Endothelial cell of umbilical vein (primary cell): ENCODE measurements around the gene RAD51B. TPM values are rescaled to one million over a fixed set of nuclear protein-coding genes. Genes with fewer than 3 reads are reported as not detected.

Experiments
- BruUV-seq: library from RNA; stranded (reverse); fragments of 400-500 nt; replicated peaks from 2 replicates; lab custom pipeline; 2021; lab: Mats Ljungman, UMichigan
- CTCF ChIA-PET: fragments of 300-600, 350-600 bp; sonication (Branson Sonifier 250); formaldehyde crosslinking; loops from one replicate; lab custom pipeline; 2021; ENCODE audit warnings: antibody characterized with exemption, inconsistent platforms; lab: Charles Lee
- POLR2A ChIA-PET: fragments of 300-600, 350-600 bp; sonication (Branson Sonifier 250); formaldehyde crosslinking; loops from one replicate; lab custom pipeline; 2021; ENCODE audit warnings: antibody characterized with exemption, inconsistent platforms; lab: Charles Lee
- DNase-seq: peaks from one replicate; pipeline ENCODE4 v3.0.0-alpha.2; 2011; ENCODE audit warnings: low read depth, low spot score
- FAIRE-seq: peaks from 2 replicates; lab custom pipeline; 2011; peaks lifted over from hg19 to GRCh38; lab: Jason Lieb, UNC
- H2AFZ ChIP-seq: 2 replicates; pipeline ENCODE4 v1.6.0; 2012; ENCODE audit warnings: low read depth, low read length, control low read depth, inconsistent platforms
- H3K27ac ChIP-seq: 2 replicates; pipeline ENCODE4 v1.5.1; 2011; ENCODE audit warnings: low read depth, mild to moderate bottlenecking, control low read depth, low read length, moderate library complexity; ENCODE audit not compliant: insufficient read depth
- H3K27me3 ChIP-seq, 2 experiments: 2 replicates each; pipeline versions ENCODE4 v1.6.0 to v1.6.1; 2011; ENCODE audit warnings: low read length in 2 of 2, mixed read lengths in 1 of 2; ENCODE audit not compliant: control insufficient read depth in 2 of 2, insufficient read depth in 2 of 2
- H3K36me3 ChIP-seq, 2 experiments: 2 replicates in 1 of 2; 3 replicates in 1 of 2; pipeline ENCODE4 v1.5.1; 2011; ENCODE audit warnings: low read length in 2 of 2, mild to moderate bottlenecking in 1 of 2, moderate library complexity in 1 of 2; ENCODE audit not compliant: control insufficient read depth in 2 of 2, insufficient read depth in 2 of 2; ENCODE audit errors: extremely low read depth in 1 of 2
- H3K4me1 ChIP-seq: 3 replicates; pipeline ENCODE4 v1.5.1; 2011; ENCODE audit warnings: mild to moderate bottlenecking, low read length; ENCODE audit not compliant: control insufficient read depth, insufficient read depth; ENCODE audit errors: extremely low read depth
- H3K4me2 ChIP-seq: 2 replicates; pipeline ENCODE4 v1.6.1; 2011; ENCODE audit warnings: low read length, control low read depth, mixed read lengths; ENCODE audit not compliant: insufficient read depth
- H3K4me3 ChIP-seq, 3 experiments: fragments of 200-600 bp in 1 of 3; sonication (generic), shearing (Covaris generic) in 1 of 3; replicated peaks in 1 of 3; 2 replicates each; pipeline ENCODE4 v1.5.1; 2011 to 2016; ENCODE audit warnings: control low read depth in 3 of 3, low read length in 3 of 3, mild to moderate bottlenecking in 2 of 3, inconsistent platforms in 1 of 3, low read depth in 1 of 3, moderate library complexity in 1 of 3; ENCODE audit not compliant: insufficient read depth in 1 of 3
- H3K79me2 ChIP-seq: 2 replicates; pipeline ENCODE4 v1.6.0; 2012; ENCODE audit warnings: low read length, inconsistent platforms; ENCODE audit not compliant: control insufficient read depth, insufficient read depth
- H3K9ac ChIP-seq: replicated peaks from 2 replicates; pipeline ENCODE3; 2011; ENCODE audit warnings: low read length, control low read depth; ENCODE audit not compliant: insufficient read depth; ENCODE audit errors: extremely low read depth
- H3K9me1 ChIP-seq: replicated peaks from 3 replicates; pipeline ENCODE4 v1.6.0; 2011; ENCODE audit warnings: mild to moderate bottlenecking, low read length; ENCODE audit not compliant: control insufficient read depth, insufficient read depth; ENCODE audit errors: extremely low read depth
- H3K9me3 ChIP-seq: replicated peaks from 2 replicates; pipeline ENCODE4 v1.5.1; 2012; ENCODE audit warnings: low read length, inconsistent platforms; ENCODE audit not compliant: control insufficient read depth, insufficient read depth
- H4K20me1 ChIP-seq: replicated peaks from 2 replicates; pipeline ENCODE3; 2011; ENCODE audit warnings: mild to moderate bottlenecking, low read length; ENCODE audit not compliant: control insufficient read depth, insufficient read depth; ENCODE audit errors: extremely low read depth
- EZH2 ChIP-seq: IDR thresholded peaks from 2 replicates; pipeline ENCODE4 v1.6.1; 2012; ENCODE audit warnings: borderline replicate concordance, low read depth, mild to moderate bottlenecking, moderate library complexity, low read length, inconsistent platforms; ENCODE audit not compliant: severe bottlenecking
- FOS ChIP-seq: IDR thresholded peaks from 2 replicates; pipeline ENCODE4 v1.6.1; 2011; ENCODE audit warnings: mild to moderate bottlenecking, low read length, moderate library complexity, borderline replicate concordance; ENCODE audit not compliant: insufficient read depth
- GATA2 ChIP-seq: IDR thresholded peaks from 2 replicates; pipeline ENCODE4 v1.7.0; 2011; ENCODE audit warnings: low read depth, mild to moderate bottlenecking, moderate library complexity, mixed read lengths, low read length; ENCODE audit not compliant: insufficient read length, insufficient read depth
- JUN ChIP-seq: IDR thresholded peaks from 2 replicates; pipeline ENCODE4 v1.6.1; 2011; ENCODE audit warnings: borderline replicate concordance, low read depth; ENCODE audit not compliant: insufficient read length, insufficient read depth
- MYC ChIP-seq: IDR thresholded peaks from one replicate; pipeline ENCODE4 v1.6.1; 2011; ENCODE audit warnings: mild to moderate bottlenecking, low read depth, low read length
- POLR2A ChIP-seq: IDR thresholded peaks from 2 replicates; pipeline ENCODE4 v1.6.1; 2012; ENCODE audit warnings: low read depth, mild to moderate bottlenecking, control low read depth, low read length
- POLR2AphosphoS5 ChIP-seq: IDR thresholded peaks from 2 replicates; pipeline ENCODE4 v1.6.1; 2012; ENCODE audit warnings: low read depth, mild to moderate bottlenecking, control low read depth, low read length, moderate library complexity; ENCODE audit not compliant: insufficient read depth
- dilution Hi-C: fragments of 300-500 bp; cut with MboI; formaldehyde crosslinking; loops from one replicate; pipeline ENCODE4 v1.15.0; 2019; ENCODE audit warnings: low sequenced_read_pairs; ENCODE audit not compliant: extremely low pct_ligation_motif_present
- intact Hi-C: fragments of 100-400 bp; cut with micrococcal nuclease; formaldehyde crosslinking; loops from one replicate; pipeline ENCODE4 v1.10.0; 2022
- polyA plus RNA-seq, 4 experiments: library from polyadenylated mRNA; depleted of rRNA in 3 of 4; stranded (reverse) in 3 of 4; unstranded in 1 of 4; fragments of >200 nt; gene quantifications; 2 replicates each; pipeline versions ENCODE4 v1.2.1 to v1.2.3, GENCODE V29; 2011 to 2012; ENCODE audit warnings: missing spikeins in 1 of 4
- total RNA-seq: library from RNA; stranded (reverse); gene quantifications from 2 replicates; pipeline ENCODE4 v1.2.3, GENCODE V29; 2021
- TF ChIP-seq, protein P1 (sequence below): IDR thresholded peaks from 2 replicates; pipeline ENCODE4 v1.6.1; 2011; ENCODE audit not compliant: insufficient read depth, insufficient read length
- TF ChIP-seq, protein P2 (sequence below), 2 donors: IDR thresholded peaks; 1 replicate in 1 of 2; 2 replicates in 1 of 2; pipeline ENCODE4 v1.5.1; 2011; ENCODE audit warnings: low read length in 2 of 2, mild to moderate bottlenecking in 2 of 2, moderate library complexity in 2 of 2, control low read depth in 1 of 2, inconsistent platforms in 1 of 2, low read depth in 1 of 2; ENCODE audit not compliant: insufficient read depth in 1 of 2; ENCODE audit errors: extremely low read depth in 1 of 2

RAD51B gene
- total and polyA plus RNA-seq, 2 donors (not counting 3 experiments of a cell fraction or from before 2014, with no cell fraction given): 3.9 to 19.0 TPM

DNA sequence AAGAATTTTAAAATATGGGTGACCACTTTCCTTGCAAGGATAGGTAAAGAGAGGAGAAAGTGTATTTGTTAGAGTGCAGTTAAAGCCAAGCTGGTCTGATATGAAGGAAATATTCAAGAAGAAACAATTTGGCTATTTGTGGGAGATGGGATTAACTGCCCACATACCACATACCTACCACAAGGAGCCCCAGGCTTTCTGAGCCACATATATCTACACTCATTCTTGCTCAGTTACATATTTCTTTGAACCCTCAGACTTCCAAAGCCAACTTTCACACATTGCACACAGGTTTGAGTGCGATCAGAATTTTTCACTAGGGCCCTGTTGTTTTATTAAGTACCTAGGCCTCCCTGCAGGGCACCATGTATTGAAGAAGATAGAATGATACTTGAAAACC is 643.1 kb downstream of the RAD51B start:
- POLR2A ChIA-PET: no interaction called here
- Histone ChIP-seq H3K79me2 (no peaks in the 10 kb centered on the region), H2AFZ (no peak overlapping the region), H3K27ac (no peak overlapping the region), H3K4me1 (peaks cover 61% of the 10 kb centered on the region), H3K36me3 (no peaks in the 10 kb centered on the region), H3K9ac (no peak overlapping the region), H3K9me3 (no peaks in the 10 kb centered on the region), H3K9me1 (no peaks in the 10 kb centered on the region), H4K20me1 (no peaks in the 10 kb centered on the region), H3K4me2 (no peak overlapping the region), H3K4me3 (no peak overlapping the region), H3K27me3 (no peaks in the 10 kb centered on the region)
- intact Hi-C loops: no loop called here
- dilution Hi-C loops: no loop called here
- FAIRE-seq (no peak), DNase-seq (no peak)
- CTCF ChIA-PET: interaction anchor here (0.8 kb wide), 1 partner anchor 91 kb away, joined by 3 read pairs; no protein-coding TSS in a partner anchor
- TF ChIP-seq, protein P1, sequence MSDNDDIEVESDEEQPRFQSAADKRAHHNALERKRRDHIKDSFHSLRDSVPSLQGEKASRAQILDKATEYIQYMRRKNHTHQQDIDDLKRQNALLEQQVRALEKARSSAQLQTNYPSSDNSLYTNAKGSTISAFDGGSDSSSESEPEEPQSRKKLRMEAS: no peak
- no peak for TF ChIP-seq FOS
- TF ChIP-seq POLR2A: no peak
- TF ChIP-seq EZH2: no peak
- no peak for TF ChIP-seq POLR2AphosphoS5
- TF ChIP-seq GATA2: no peak
- TF ChIP-seq JUN: no peak
- TF ChIP-seq, protein P2, sequence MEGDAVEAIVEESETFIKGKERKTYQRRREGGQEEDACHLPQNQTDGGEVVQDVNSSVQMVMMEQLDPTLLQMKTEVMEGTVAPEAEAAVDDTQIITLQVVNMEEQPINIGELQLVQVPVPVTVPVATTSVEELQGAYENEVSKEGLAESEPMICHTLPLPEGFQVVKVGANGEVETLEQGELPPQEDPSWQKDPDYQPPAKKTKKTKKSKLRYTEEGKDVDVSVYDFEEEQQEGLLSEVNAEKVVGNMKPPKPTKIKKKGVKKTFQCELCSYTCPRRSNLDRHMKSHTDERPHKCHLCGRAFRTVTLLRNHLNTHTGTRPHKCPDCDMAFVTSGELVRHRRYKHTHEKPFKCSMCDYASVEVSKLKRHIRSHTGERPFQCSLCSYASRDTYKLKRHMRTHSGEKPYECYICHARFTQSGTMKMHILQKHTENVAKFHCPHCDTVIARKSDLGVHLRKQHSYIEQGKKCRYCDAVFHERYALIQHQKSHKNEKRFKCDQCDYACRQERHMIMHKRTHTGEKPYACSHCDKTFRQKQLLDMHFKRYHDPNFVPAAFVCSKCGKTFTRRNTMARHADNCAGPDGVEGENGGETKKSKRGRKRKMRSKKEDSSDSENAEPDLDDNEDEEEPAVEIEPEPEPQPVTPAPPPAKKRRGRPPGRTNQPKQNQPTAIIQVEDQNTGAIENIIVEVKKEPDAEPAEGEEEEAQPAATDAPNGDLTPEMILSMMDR (IDR thresholded peaks at IDR 0.05; ENCODE audit: extremely low read depth in 1 of 2, insufficient read depth in 1 of 2, low read depth in 1 of 2, low read length in 2 of 2): no peak
- no peak for TF ChIP-seq MYC
- BruUV-seq: no TSS peak
